Keratinocyte (primary cell): Measurements from ENCODE around the gene SLC22A31. TPM values are rescaled to one million over a fixed set of nuclear protein-coding genes. Genes with fewer than 3 reads are reported as not detected.

Experiments used
- DNase-seq: peaks from one replicate; pipeline ENCODE4 v3.0.0-alpha.2; 2011; ENCODE audit warnings: low read depth, missing footprints, low spot score
- FAIRE-seq: peaks from 2 replicates; lab custom pipeline; 2011; peaks lifted over from hg19 to GRCh38; lab: Jason Lieb, UNC
- H2AFZ ChIP-seq: 2 replicates; pipeline ENCODE4 v1.6.0; 2012; ENCODE audit warnings: low read length, control low read depth, inconsistent platforms; ENCODE audit not compliant: control insufficient read depth
- H3K27ac ChIP-seq: 2 replicates; pipeline ENCODE4 v1.5.1; 2011; ENCODE audit warnings: low read length; ENCODE audit not compliant: control insufficient read depth, insufficient read depth
- H3K27me3 ChIP-seq: 3 replicates; pipeline ENCODE4 v1.6.0; 2011; ENCODE audit warnings: low read length; ENCODE audit not compliant: control insufficient read depth, insufficient read depth; ENCODE audit errors: extremely low read depth
- H3K36me3 ChIP-seq, 2 experiments: 2 replicates in 1 of 2; 3 replicates in 1 of 2; pipeline ENCODE4 v1.5.1; 2011; ENCODE audit warnings: low read length in 2 of 2, mild to moderate bottlenecking in 1 of 2; ENCODE audit not compliant: control insufficient read depth in 2 of 2, insufficient read depth in 2 of 2; ENCODE audit errors: extremely low read depth in 1 of 2
- H3K4me1 ChIP-seq: 3 replicates; pipeline ENCODE4 v1.5.1; 2011; ENCODE audit warnings: low read length; ENCODE audit not compliant: control insufficient read depth, insufficient read depth; ENCODE audit errors: extremely low read depth
- H3K4me2 ChIP-seq: 3 replicates; pipeline ENCODE4 v1.6.0; 2011; ENCODE audit warnings: low read depth, low read length; ENCODE audit not compliant: control insufficient read depth, insufficient read depth; ENCODE audit errors: extremely low read depth
- H3K4me3 ChIP-seq, 3 experiments: fragments of 200-600 bp in 1 of 3; sonication (generic) in 1 of 3; 2 replicates in 2 of 3; 3 replicates in 1 of 3; pipeline ENCODE4 v1.5.1; 2011 to 2016; ENCODE audit warnings: low read length in 3 of 3, mild to moderate bottlenecking in 3 of 3, control low read depth in 2 of 3, inconsistent platforms in 1 of 3, low read depth in 1 of 3, mixed read lengths in 1 of 3, mixed run types in 1 of 3, moderate library complexity in 1 of 3; ENCODE audit not compliant: control insufficient read depth in 2 of 3, insufficient read depth in 2 of 3; ENCODE audit errors: extremely low read depth in 1 of 3
- H3K79me2 ChIP-seq: 2 replicates; pipeline ENCODE4 v1.6.0; 2012; ENCODE audit warnings: low read length; ENCODE audit not compliant: control insufficient read depth, insufficient read depth
- H3K9ac ChIP-seq: 3 replicates; pipeline ENCODE4 v1.6.0; 2011; ENCODE audit warnings: low read length; ENCODE audit not compliant: control insufficient read depth, insufficient read depth; ENCODE audit errors: extremely low read depth
- H3K9me1 ChIP-seq: 3 replicates; pipeline ENCODE4 v1.6.0; 2011; ENCODE audit warnings: low read length; ENCODE audit not compliant: control insufficient read depth, insufficient read depth; ENCODE audit errors: extremely low read depth
- H3K9me3 ChIP-seq: 2 replicates; pipeline ENCODE4 v1.5.1; 2012; ENCODE audit warnings: low read depth, low read length; ENCODE audit not compliant: control insufficient read depth
- H4K20me1 ChIP-seq: 3 replicates; pipeline ENCODE4 v1.6.0; 2011; ENCODE audit warnings: low read length; ENCODE audit not compliant: control insufficient read depth, insufficient read depth; ENCODE audit errors: extremely low read depth
- CTCF ChIP-seq, 3 experiments: IDR thresholded peaks in 1 of 3; conservative IDR thresholded peaks in 1 of 3; optimal IDR thresholded peaks in 1 of 3; 2 replicates in 2 of 3; 3 replicates in 1 of 3; pipeline versions ENCODE3 to v1.5.1; 2011; ENCODE audit warnings: low read length in 3 of 3, mild to moderate bottlenecking in 3 of 3, moderate library complexity in 2 of 3, control low read depth in 1 of 3, inconsistent platforms in 1 of 3; ENCODE audit not compliant: insufficient read depth in 2 of 3; ENCODE audit errors: extremely low read depth in 1 of 3
- EZH2 ChIP-seq: IDR thresholded peaks from one replicate; pipeline ENCODE4 v1.6.1; 2012; ENCODE audit warnings: inconsistent platforms, mild to moderate bottlenecking, low read length, moderate library complexity
- dilution Hi-C: fragments of 300-500 bp; cut with MboI; formaldehyde crosslinking; loops from one replicate; pipeline ENCODE4 v1.7.0; 2020; ENCODE audit warnings: low sequenced_read_pairs; ENCODE audit not compliant: extremely low pct_ligation_motif_present
- polyA plus RNA-seq, 5 experiments: library from polyadenylated mRNA; depleted of rRNA in 3 of 5; stranded (reverse) in 3 of 5; stranded (forward) in 1 of 5; unstranded in 1 of 5; fragments of >200 nt; gene quantifications; 1 replicate in 1 of 5; 2 replicates in 3 of 5; 3 replicates in 1 of 5; pipeline versions ENCODE4 v1.2.1 to v1.2.3, GENCODE V29; 2011 to 2012; ENCODE audit warnings: missing spikeins in 2 of 5, low read depth in 1 of 5, low replicate concordance in 1 of 5

The SLC22A31 gene
- polyA plus RNA-seq, 1 donor (not counting 4 experiments of a cell fraction or from before 2014, with no cell fraction given), result not detected

- DNase-seq (no peak), FAIRE-seq (no peak)
- Histone ChIP-seq H3K9ac (peak overlapping the region; percentile 28), H3K4me1 (no peaks in the 10 kb centered on the region), H3K36me3 (no peaks in the 10 kb centered on the region), H3K4me2 (no peak overlapping the region), H4K20me1 (peaks cover 4% of the 10 kb centered on the region), H3K4me3 (peak overlapping the region in 1 of 3 experiments; percentile 46), H3K79me2 (no peaks in the 10 kb centered on the region), H2AFZ (peak overlapping the region; percentile 53), H3K27me3 (peaks cover 9% of the 10 kb centered on the region), H3K9me1 (no peaks in the 10 kb centered on the region), H3K27ac (no peak overlapping the region), H3K9me3 (no peaks in the 10 kb centered on the region)
- no peak for TF ChIP-seq CTCF (optimal IDR thresholded peaks at IDR 0.05 in 1 of 3, IDR thresholded peaks at IDR 0.05 in 1 of 3, conservative IDR thresholded peaks at IDR 0.05 in 1 of 3; ENCODE audit: extremely low read depth in 1 of 3, insufficient read depth in 2 of 3, low read length in 3 of 3)
- TF ChIP-seq EZH2, result no peak
- dilution Hi-C loops, result no loop called here
Measured at GRCh38 chr16:89191901-89192185, 8.5 kb downstream of the SLC22A31 start.

GRCh38 chr16:89191033-89191900, 9.1 kb downstream of the SLC22A31 start:
- Histone ChIP-seq H3K4me1 (no peaks in the 10 kb centered on the region), H3K4me2 (no peak overlapping the region), H3K9me3 (no peaks in the 10 kb centered on the region), H2AFZ (no peak overlapping the region), H3K4me3 (no peak overlapping the region), H4K20me1 (peaks cover 4% of the 10 kb centered on the region), H3K27ac (no peak overlapping the region), H3K9me1 (no peaks in the 10 kb centered on the region), H3K27me3 (peaks cover 9% of the 10 kb centered on the region), H3K79me2 (no peaks in the 10 kb centered on the region), H3K9ac (no peak overlapping the region), H3K36me3 (no peaks in the 10 kb centered on the region)
- no peak for DNase-seq
- FAIRE-seq, result no peak
- dilution Hi-C loops, result no loop called here
- no peak for TF ChIP-seq CTCF (optimal IDR thresholded peaks at IDR 0.05 in 1 of 3, IDR thresholded peaks at IDR 0.05 in 1 of 3, conservative IDR thresholded peaks at IDR 0.05 in 1 of 3; ENCODE audit: extremely low read depth in 1 of 3, insufficient read depth in 2 of 3, low read length in 3 of 3)
- no peak for TF ChIP-seq EZH2
